ENCODE measurements around the gene MARS2.

GRCh38 chr2:197668296-197668695, 36.9 kb upstream of the MARS2 start:
- TF ChIP-seq CTCF (conservative IDR thresholded peaks at IDR 0.05 in 1 of 2, IDR thresholded peaks at IDR 0.05 in 1 of 2; ENCODE audit: extremely low read depth in 1 of 2, insufficient read depth in 1 of 2, low read depth in 1 of 2, low read length in 2 of 2) (no peak), EZH2 (IDR thresholded peaks at IDR 0.05; ENCODE audit: borderline replicate concordance, low read length) (no peak)
